Measurements from ENCODE around the gene CXorf38.
A peak's percentile ranks its signal among the peaks of the same experiment; 100 is the strongest.
"Not testable (repeated sequence)": the region's sequence is repeated elsewhere in the genome, so short reads cannot be mapped to it uniquely, and the experiment has no call there.

Gene CXorf38

DNA sequence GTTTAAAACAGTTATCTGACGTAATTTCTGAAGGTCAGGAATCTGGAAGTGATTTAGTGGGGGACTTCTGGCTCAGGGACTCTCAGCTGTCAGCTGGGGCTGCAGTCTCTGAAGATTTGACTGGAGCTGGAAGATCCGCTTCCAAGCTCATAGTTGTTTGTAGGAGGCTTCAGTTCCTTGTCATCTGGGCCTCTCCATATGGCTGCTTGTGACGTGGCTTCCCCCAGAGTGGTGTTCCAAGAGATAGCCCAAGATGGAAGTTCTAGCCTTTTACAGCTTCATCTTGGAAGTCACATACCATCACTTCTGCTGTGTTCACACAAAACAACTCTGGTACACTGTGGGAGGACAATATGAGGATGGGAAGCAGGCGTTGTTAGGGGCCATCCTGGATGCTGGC is 22.1 kb downstream of the CXorf38 start:
- no peak for DNase-seq

DNA sequence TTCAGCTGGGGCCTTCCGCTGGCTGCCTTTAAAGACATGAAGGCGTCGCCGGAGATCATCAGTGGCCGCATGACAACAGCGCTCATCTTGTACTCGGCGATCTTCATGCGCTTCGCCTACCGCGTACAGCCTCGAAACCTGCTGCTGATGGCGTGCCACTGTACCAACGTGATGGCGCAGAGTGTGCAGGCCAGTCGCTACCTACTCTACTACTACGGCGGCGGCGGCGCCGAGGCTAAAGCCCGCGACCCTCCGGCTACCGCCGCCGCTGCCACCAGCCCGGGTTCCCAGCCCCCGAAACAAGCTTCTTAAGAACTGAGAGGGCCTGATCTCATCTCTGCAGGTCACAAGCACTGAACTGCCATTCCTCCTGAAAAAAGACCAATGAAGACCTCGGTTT is 23.7 kb downstream of the CXorf38 start:
- no peak for DNase-seq

DNA sequence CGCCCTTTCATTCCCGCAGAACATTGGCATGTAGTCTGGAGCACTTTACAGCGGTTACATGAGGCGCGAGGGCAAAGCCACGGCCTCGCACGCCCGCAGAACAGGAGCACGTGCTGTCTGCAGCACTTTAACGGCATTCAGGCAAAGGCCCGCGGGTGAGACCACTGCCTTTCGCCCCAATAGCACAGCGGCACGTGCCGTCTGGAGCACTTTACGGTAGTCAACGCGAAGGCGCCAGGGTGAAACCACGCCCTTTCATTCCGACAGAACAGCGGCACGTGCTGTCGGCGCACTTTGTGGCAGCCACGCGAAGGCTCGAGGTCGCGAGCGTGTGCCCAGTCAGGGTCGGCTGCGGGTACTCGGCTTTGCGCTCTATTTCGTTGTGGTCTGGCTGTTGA is 24.2 kb downstream of the CXorf38 start, which contains the start of gene MPC1L:
Gene MPC1L, plus strand, starts transcription at position 290 of the 398 bp plus-strand sequence. CDS start 138 bp downstream, outside the sequence.
- DNase-seq = no peak

DNA sequence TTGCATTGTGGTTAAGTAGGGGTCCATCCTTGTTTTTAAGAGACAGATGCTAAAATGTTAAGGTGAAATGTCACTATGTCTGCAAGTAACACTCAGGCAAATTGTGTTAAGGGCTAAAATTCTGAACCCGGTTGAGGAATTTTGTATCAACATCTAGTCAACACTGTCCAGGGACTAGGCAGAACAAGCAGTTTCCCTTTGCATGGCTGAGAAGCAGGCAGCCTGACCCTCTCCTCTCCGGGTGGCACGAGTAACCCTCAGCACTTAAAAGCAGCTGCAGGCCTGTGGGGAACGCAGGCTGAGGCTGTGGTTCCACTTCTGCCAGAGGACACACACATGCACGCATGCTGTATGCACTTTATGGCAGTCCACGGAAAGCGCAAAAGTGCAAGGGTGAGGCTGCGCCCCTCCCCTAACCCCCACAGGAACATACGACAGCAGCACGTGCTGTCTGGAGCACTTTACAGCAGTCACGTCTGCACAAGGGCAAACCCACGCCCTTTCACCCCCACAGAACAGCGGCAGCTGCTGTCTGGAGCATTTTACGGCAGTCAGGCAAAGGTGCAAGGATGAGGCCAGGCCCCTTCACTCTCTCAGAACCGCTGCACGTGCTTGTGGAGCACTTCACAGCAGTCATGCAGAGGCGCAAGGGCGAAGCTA is 24.8 kb downstream of the CXorf38 start:
- no peak for DNase-seq

DNA sequence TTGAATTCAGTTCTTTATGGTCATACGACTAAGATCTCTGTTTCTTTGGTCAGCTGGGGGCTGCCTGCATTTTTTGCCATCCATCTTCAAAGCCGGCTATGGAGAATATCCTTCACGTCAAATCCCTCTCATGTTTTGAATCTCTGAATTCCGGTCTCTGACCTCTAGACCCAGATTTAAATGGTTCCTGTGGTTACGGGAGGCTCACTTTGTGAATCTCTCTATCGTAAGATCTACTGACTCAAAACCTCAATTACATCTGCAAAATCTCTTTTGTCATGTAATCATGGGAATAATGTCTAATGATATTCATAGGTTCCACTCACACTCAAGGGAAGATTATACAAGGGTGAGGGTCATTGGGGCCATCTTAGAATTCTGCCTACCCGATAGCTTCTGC is 29.8 kb downstream of the CXorf38 start:
- DNase-seq = no peak

DNA sequence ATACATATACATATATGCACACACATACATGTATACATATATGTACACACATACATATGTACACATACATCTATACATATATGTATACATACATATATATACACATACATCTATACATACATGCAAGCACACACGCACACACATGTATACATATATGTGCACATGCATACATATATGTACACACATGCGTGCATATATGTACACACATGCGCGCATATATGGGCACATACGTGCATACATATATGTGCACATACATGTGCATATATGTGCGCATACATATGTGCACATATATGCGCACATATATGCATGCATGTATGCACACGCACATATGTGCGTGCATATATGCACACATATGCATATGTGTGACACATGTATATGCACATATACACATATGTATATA is 31.4 kb downstream of the CXorf38 start:
- no peak for DNase-seq

DNA sequence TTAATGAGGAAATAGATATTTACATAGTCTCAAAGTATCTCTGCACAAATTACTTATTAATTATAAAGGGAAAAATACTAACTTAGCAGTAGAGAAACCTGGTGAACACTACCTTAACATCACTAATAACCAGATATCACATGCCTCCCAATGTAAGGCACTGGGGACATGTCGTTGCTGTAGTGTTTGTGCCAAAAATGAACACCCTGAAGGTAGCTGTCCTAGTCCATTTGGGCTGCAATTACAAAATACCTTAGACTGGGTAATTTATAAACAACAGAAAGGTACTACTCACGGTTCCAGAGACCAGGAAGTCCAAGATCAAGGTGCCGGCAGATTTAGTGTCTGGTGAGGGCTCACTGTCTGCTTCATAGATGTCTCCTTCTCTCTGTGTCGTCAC is 34.9 kb downstream of the CXorf38 start:
- DNase-seq = no peak

DNA sequence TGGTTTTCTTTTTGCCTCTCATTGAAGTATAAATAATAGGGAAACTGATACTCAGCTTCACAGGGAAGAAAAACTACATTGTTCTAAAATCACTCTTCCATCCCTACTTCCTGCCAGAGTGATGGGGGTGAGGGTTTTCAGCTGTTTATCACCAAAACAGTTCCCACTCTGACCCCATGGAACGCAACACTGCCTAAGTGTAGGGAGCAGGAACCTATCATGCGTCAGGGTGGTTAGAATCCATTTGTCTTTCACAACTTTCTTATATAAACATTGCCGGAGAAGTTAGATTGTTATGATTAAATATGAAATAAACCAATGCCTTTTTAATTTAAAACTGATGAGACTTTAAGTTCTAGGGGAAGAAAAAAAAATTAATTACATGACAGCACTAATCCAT is 40.0 kb downstream of the CXorf38 start:
- no peak for DNase-seq

DNA sequence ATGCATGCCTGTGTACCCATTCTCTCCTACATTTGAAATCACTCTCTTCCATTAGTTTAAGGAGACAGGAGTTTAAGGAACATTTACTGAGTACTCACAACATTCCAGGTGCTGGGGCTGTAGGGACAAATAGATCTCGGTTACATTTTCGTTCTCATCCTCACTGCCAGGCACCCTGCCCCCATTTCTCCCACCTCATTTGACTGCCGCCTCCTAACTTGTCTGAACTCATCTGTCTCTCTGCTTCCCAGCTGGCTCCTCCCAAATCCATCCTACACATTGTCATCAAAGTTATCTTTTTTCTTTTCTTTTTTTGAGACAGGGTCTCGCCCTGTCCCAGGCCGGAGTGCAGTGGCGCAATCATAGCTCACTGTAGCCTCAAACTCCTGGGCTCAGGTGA is 43.9 kb downstream of the CXorf38 start:
- DNase-seq = no peak

DNA sequence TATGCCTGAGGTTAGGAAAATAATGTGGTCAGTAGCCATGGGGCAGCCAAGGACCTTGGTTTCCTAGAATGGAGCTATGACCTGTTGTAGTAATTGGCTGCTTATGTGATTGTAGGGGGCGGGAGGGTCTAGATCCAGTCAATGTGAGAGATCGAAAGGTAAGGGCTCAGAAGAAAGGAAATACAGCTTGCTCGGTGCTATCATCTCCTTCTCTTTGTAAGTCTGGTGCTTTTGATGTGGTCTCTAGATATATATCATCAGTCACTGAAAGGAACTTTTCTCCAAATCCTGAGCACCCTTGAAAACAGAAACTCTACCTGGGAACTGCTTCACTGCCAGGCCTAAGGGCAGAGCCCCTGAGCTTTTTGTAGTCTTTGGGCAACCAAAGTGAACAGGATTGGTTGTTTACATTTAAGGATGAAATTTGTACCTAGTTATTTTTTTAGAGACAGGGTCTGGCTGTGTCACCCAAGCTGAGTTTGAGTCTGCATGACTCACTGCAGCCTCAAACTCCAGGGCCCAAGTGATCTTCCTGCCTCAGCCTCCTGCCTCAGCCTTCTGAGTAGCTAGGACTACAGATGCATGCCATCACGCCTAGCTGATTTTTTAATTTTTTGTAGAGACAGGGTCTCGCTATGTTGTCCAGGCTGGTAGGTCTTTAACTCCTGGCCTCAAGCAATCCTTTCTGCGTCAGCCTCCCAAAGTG is 57.6 kb downstream of the CXorf38 start:
- not testable (repeated sequence) for DNase-seq

DNA sequence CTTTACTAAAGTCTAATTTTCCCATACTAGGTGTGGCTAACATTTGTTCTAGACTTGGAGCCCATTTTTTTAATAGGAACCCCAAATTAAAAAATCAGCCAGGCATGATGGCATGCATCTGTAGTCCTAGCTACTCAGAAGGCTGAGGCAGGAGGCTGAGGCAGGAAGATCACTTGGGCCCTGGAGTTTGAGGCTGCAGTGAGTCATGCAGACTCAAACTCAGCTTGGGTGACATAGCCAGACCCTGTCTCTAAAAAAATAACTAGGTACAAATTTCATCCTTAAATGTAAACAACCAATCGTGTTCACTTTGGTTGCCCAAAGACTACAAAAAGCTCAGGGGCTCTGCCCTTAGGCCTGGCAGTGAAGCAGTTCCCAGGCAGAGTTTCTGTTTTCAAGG is 59.7 kb downstream of the CXorf38 start:
- not testable (repeated sequence) for DNase-seq

DNA sequence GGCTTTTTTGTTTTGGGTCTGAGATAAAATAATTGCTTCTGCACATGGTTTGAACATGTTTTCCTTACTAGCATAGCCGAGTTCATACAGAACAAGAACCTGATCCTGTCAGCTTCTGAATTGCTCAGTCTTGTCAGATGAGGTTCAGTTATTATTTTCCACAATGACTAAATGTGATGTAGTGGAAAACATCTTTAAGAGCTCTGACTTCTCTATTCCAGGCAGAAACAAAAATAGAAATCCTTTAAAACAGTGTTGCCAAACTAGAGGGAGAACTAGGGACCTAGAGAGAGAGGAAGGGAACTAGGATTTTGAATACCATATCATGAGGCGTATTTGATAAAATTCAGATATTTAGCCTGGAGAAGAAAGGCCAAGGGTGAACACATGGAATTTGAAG is 64.5 kb downstream of the CXorf38 start:
- no peak for DNase-seq

DNA sequence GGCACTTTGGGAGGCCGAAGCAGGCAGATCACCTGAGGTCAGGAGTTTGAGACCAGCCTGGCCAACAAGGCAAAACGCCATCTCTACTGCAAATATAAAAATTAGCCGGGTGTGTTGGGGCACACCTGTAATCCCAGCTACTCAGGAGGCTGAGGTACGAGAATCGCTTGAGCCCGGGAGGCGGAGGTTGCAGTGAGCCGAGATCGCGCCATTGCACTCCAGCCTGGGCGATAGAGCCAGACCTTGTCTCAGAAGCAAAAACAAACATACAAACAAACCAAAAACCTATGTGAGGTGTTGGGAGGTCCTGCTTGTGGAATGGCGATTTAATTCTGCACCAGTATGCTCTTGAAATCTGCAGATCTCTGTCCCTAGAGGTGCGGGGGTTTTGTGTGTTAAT is 65.2 kb downstream of the CXorf38 start:
- not testable (repeated sequence) for DNase-seq

DNA sequence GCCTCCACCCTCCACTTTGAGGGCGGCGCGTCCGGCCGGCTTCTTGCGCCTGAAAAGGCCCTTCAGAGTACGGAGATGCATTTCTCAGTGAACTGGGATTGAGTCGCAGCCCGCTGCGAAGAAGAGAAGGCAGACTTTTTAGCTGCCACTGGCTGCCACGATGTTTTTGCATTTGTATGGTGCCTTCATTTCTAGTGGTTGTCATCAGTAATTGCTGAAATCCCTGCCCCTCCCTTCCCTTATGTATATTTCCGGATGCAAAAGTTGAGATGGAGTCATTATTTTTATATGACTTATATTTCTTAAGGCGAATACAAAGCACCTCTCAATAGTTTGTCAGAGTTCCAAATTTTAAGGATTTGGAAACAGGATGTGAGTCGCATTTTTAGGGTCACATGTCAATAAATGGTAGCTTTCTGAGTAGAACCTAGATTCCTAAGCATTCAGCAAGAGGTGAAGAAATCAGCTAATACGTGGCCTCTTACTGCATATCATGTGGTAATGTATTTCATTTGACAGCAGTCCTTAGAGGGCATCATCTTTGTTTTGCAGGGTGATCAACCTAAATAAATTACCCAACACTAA is 65.9 kb downstream of the CXorf38 start:
- DNase-seq = no peak

DNA sequence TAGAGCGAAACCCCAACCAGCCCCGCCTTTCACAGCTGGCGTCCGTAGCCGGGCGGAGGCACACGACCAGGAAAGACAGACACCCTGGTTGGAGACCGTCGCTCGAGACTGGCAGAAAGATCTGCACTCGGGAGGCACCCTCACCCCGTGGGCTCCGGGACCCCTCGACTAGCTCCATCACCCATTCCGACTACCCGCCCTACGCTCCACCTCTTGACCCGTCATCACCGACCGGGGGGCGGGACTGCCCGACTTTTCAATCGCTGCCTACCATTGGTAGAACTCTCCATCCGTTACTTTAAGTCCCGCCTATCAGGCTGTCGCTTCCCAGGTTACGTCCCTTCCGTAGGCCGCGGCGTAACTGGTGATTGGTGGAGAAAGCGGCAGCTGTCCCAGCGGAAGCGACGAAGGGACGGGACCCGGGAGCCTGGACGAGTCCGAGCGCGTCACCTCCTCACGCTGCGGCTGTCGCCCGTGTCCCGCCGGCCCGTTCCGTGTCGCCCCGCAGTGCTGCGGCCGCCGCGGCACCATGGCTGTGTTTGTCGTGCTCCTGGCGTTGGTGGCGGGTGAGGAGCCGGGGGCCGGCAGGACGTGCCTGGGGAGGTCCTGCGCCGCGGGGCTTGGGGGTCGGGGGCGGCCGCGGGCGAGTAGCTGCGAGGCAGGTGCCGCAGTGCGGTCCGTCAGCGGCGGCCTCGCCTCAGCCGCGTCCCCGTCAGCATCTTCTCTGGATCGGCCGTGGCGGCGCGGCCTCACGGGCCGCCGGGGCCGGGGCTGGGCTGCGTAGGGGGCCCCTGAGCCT is 66.6 kb downstream of the CXorf38 start, which contains the start of gene ATP6AP2:
Gene ATP6AP2, plus strand, starts transcription at position 434 of the 799 bp plus-strand sequence. Its CDS starts 96 bp downstream, at position 530.
- DNase-seq = peak; percentile 86

DNA sequence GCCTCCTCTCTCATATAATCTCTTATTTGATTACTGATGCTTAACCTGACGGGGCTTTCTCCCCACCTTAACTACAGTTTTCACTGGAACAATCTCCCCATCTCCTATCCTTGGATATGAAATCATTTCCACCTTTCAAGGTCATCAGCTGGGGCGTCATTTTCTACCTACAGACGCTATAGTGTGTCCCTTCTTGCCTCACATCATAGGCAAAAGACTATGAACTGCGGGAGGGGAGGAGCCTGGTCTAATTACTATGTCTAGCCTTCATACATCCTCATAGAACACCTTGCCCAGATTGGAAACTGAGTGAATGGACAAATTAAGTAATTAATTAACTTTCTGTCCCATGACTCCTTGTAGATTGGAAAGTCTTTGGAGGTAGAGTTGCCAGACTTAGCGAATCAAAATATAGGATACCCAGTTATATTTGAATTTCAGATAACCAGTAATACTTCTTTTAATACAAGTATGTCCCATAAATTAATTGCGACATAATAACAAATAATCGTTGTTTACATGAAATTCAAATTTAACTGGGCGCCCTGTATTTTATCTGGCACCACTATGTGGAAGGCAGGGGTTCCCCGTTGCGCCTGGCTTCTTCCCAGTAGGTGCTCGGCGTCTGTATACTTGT is 67.3 kb downstream of the CXorf38 start:
- DNase-seq = no peak

DNA sequence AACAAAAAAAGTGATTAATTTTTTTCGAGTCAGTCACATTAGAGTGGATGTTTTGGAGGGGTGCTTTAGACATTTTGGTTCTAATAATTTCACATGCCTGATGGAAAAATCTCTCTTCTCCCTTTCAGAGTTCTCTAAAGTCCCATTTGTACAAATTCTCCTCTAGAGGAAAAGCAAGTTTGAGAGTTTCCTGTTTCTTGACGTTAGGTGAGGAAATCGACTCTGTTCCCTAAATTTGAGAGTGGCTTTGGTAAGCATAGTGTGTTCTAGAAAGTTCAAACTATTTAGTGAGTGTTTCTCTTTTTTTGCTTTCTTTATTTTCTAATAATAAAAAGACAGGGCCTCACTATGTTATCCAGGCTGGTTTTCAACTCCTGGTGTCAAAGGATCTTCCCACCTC is 68.2 kb downstream of the CXorf38 start:
- no peak for DNase-seq

DNA sequence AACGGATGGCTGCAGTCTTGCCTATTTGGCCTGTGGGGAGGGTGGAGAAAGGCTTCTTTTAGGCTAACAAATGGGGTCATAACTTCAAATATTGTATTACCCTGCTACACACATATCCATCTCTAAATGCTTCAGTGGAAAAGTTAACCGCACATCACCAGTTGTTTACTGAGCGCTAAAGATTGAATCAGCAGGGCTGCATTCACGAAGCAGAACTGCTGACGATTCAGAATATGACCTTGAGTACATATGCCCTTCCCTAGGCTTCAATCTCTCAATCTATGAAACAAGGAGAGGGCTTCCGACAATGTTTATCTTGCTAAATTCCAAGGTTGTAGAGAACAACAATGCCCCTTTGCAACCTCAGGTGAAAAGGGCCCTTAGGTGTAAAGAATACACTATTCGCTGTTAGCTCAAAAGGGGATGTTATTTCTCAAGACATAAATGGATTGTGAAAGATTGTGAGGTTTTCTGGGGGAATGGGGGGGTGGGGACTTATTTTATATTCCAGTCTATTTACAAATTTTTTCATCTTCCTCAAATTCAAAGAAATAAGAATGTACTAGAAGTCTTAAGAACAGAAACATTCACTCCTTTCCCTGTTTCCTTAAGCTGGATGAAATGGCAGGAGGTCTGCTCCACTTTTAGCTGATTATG is 69.2 kb downstream of the CXorf38 start:
- DNase-seq = peak; percentile 8
